Panc1 (cell line): Measurements from ENCODE around the gene NBR1. TPM values are rescaled to one million over a fixed set of nuclear protein-coding genes. Genes with fewer than 3 reads are reported as not detected.

Experiments used
- ATAC-seq: fragments of 200-7000 bp; cut with Tn5 transposase; 2 replicates; pipeline ENCODE4 v1.9.1; 2020; ENCODE audit warnings: mild to moderate bottlenecking, moderate library complexity
- BruUV-seq: library from RNA; stranded (reverse); fragments of 400-500 nt; replicated peaks from 2 replicates; lab custom pipeline; 2021; lab: Mats Ljungman, UMichigan
- CTCF ChIA-PET: fragments of 300-600 bp; sonication (Branson Sonifier 250); formaldehyde crosslinking; loops from one replicate; lab custom pipeline; 2022; ENCODE audit warnings: antibody characterized with exemption; lab: Charles Lee
- POLR2A ChIA-PET: fragments of 300-600 bp; sonication (Branson Sonifier 250); formaldehyde crosslinking; loops from one replicate; lab custom pipeline; 2022; ENCODE audit warnings: antibody characterized with exemption; lab: Charles Lee
- DNase-seq: peaks from one replicate; pipeline ENCODE4 v3.0.0-alpha.2; 2010; ENCODE audit warnings: low read depth, low spot score
- H3K27ac ChIP-seq: 2 replicates; pipeline ENCODE4 v1.5.1; 2011; ENCODE audit warnings: mild to moderate bottlenecking, low read length, inconsistent platforms
- H3K27me3 ChIP-seq: fragments of 200-500 bp; sonication (Bioruptor generic); 2 replicates; pipeline ENCODE4 v1.6.0; 2014; ENCODE audit warnings: low read length, inconsistent platforms; ENCODE audit not compliant: control insufficient read depth, insufficient read depth
- H3K36me3 ChIP-seq: fragments of 200-500 bp; sonication (Bioruptor generic); 2 replicates; pipeline ENCODE4 v1.5.1; 2014; ENCODE audit warnings: inconsistent platforms, mild to moderate bottlenecking, low read length, moderate library complexity; ENCODE audit not compliant: control insufficient read depth, insufficient read depth
- H3K4me1 ChIP-seq: 2 replicates; pipeline ENCODE4 v1.5.1; 2011; ENCODE audit warnings: inconsistent platforms, mild to moderate bottlenecking, low read length, moderate library complexity; ENCODE audit not compliant: control insufficient read depth, insufficient read depth
- H3K4me3 ChIP-seq, 2 experiments: 2 replicates each; pipeline ENCODE4 v1.5.1; 2011 to 2012; ENCODE audit warnings: low read depth in 2 of 2, low read length in 2 of 2, mild to moderate bottlenecking in 2 of 2, inconsistent platforms in 1 of 2, moderate library complexity in 1 of 2
- H3K9me3 ChIP-seq: fragments of 200-500 bp; sonication (Bioruptor generic); 2 replicates; pipeline ENCODE4 v1.5.1; 2014; ENCODE audit warnings: low read depth, mild to moderate bottlenecking, inconsistent platforms, low read length, moderate library complexity; ENCODE audit not compliant: control insufficient read depth, insufficient read depth
- CTCF ChIP-seq: fragments of 450-650 bp; IDR thresholded peaks from 2 replicates; pipeline ENCODE4 v1.5.1; 2017; ENCODE audit warnings: mild to moderate bottlenecking
- POLR2AphosphoS5 ChIP-seq: IDR thresholded peaks from 2 replicates; pipeline ENCODE4 v1.6.1; 2012; ENCODE audit warnings: mild to moderate bottlenecking, low read depth, low read length, moderate library complexity
- REST ChIP-seq, 2 experiments: IDR thresholded peaks; 2 replicates each; pipeline ENCODE4 v1.6.1; 2011 to 2012; ENCODE audit warnings: low read depth in 2 of 2, control low read depth in 1 of 2, low read length in 1 of 2, mild to moderate bottlenecking in 1 of 2, moderate library complexity in 1 of 2; ENCODE audit not compliant: insufficient read depth in 1 of 2
- SIN3A ChIP-seq: IDR thresholded peaks from 2 replicates; pipeline ENCODE4 v1.6.1; 2012; ENCODE audit warnings: low read depth, mild to moderate bottlenecking, low read length, moderate library complexity, borderline replicate concordance; ENCODE audit not compliant: insufficient read depth
- TCF7L2 ChIP-seq: IDR thresholded peaks from 2 replicates; pipeline ENCODE4 v1.6.1; 2011; ENCODE audit warnings: mild to moderate bottlenecking, low read depth, low read length, inconsistent platforms
- in situ Hi-C: cut with HindIII; loops from 2 replicates; pipeline ENCODE4 v1.10.0; 2016; ENCODE audit warnings: low sequenced_read_pairs, low pct_unique_long_range_greater_than_20kb
- intact Hi-C: fragments of 100-400 bp; cut with micrococcal nuclease; formaldehyde crosslinking; loops from one replicate; pipeline ENCODE4 v1.10.0; 2022; ENCODE audit not compliant: unreplicated experiment
- total RNA-seq: library from RNA; stranded (reverse); gene quantifications from one replicate; pipeline ENCODE4 v1.2.1, GENCODE V29; 2021; ENCODE audit not compliant: unreplicated experiment

NBR1 gene
- total RNA-seq, 1 experiment from 2014 or later: 36.6 TPM

- DNase-seq: no peak
- POLR2A ChIA-PET: no interaction called here
- intact Hi-C loops: no loop called here
- TF ChIP-seq CTCF: no peak
- TF ChIP-seq POLR2AphosphoS5: no peak
- no peak for TF ChIP-seq TCF7L2
- TF ChIP-seq SIN3A: no peak
- no peak for TF ChIP-seq REST (IDR thresholded peaks at IDR 0.05; ENCODE audit: insufficient read depth in 1 of 2, low read depth in 2 of 2, low read length in 1 of 2)
- no peak overlapping the region for H3K27ac ChIP-seq
- no peak overlapping the region for H3K4me3 ChIP-seq
- no peak for ATAC-seq
- H3K36me3 ChIP-seq: no peaks in the 10 kb centered on the region
- no TSS peak for BruUV-seq
- H3K9me3 ChIP-seq: no peaks in the 10 kb centered on the region
- CTCF ChIA-PET: no interaction called here
- no peaks in the 10 kb centered on the region for H3K27me3 ChIP-seq
- H3K4me1 ChIP-seq: no peaks in the 10 kb centered on the region
- in situ Hi-C loops: no loop called here
Observed at GRCh38 chr17:43219001-43219400, 48.0 kb downstream of the NBR1 start.

- DNase-seq (no peak), ATAC-seq (no peak)
- Histone ChIP-seq H3K4me1 (no peaks in the 10 kb centered on the region), H3K9me3 (no peaks in the 10 kb centered on the region), H3K27ac (no peak overlapping the region), H3K36me3 (no peaks in the 10 kb centered on the region), H3K27me3 (no peaks in the 10 kb centered on the region), H3K4me3 (no peak overlapping the region)
- intact Hi-C loops: no loop called here
- TF ChIP-seq REST (IDR thresholded peaks at IDR 0.05; ENCODE audit: insufficient read depth in 1 of 2, low read depth in 2 of 2, low read length in 1 of 2) (no peak), CTCF (no peak), TCF7L2 (no peak), SIN3A (no peak), POLR2AphosphoS5 (no peak)
- POLR2A ChIA-PET: no interaction called here
- no TSS peak for BruUV-seq
- in situ Hi-C loops: no loop called here
- CTCF ChIA-PET: no interaction called here
Observed at GRCh38 chr17:43219746-43220380, 48.8 kb downstream of the NBR1 start.
